Measurements from ENCODE around the gene SLC6A6.
"Not testable (repeated sequence)": the region's sequence is repeated elsewhere in the genome, so short reads cannot be mapped to it uniquely, and the experiment has no call there.

The SLC6A6 gene

DNA sequence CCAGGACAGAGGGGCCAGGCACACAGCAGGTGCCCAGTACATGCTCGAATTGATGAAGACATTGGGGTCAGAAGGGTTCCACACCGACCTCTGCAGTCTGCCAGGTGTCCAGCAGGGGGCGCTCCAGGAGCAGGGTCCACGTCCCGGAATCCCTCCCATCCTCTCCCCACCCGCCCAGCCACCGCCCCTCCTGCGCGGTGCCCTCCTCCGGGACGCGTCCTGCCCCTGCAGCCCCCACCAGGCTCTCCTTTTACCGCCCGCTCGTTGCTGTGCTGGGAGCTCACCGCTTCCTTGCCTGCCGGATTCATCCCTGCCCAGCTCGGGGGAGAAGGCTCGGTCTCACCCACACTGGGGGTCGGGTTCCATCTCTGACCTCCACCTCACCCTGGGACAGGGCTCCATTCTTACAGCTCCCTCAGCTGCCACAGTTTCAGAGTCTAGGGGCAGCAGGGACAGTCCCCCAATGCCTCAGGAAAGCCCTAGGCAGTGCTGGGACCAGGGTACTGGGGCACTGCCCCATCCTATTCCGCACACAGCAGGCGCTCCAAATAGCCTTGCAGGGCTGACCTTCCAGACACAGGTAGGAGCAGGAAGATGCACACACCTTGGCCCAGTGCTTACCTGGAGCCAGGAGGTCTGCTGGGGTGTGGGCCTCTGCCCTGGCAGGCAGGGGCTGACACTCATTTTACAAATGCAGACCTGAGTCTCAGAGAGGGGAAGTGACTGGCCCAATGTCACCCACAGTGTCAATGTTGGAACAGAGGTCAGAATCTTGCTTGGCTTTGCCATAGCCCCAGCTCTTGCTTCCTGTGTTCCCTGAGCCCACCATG is 106.8 kb downstream of the SLC6A6 start:
- DNase-seq: peak; percentile 85 to 86

- DNase-seq: no peak
Observed at GRCh38 chr3:14509796-14510100, 107.3 kb downstream of the SLC6A6 start.

DNA sequence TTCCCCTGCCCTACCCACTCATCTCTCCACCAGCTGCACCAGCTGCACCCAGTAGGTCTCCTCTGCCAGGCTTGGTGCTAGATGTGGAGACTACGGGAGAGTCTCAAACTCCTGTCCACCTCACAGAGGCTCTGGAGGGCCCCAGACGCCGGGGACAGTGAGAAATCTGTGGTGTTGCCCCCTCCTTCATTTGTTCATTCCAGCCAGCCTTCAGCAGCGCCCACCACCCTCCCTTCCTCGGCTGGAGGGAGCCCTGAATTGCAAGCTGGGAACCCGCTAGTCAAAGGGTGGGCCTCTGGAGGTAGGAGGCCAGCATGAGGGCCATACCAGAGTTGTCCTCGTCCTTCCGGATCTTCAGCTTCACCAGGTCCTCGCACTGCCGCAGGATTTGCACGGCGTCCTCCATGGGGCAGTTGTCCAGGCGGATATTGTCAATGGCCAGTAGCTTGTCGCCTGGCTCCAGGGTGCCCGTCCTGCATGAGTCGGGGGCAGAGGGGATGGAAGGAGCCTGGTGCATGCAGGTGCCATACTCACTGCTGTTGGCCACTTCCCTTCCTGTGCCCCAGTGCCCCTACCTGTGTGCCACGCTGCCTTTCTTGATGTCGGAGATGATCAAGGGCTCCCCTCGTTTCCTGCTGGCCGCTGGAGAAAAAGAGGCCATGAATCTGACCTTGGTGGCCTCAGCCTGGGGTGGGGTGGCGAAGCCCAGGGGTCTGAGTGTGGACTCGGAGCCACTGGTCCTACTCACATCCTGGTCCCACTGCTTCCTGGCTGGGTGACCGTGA is 108.6 kb downstream of the SLC6A6 start:
- DNase-seq: no peak

DNA sequence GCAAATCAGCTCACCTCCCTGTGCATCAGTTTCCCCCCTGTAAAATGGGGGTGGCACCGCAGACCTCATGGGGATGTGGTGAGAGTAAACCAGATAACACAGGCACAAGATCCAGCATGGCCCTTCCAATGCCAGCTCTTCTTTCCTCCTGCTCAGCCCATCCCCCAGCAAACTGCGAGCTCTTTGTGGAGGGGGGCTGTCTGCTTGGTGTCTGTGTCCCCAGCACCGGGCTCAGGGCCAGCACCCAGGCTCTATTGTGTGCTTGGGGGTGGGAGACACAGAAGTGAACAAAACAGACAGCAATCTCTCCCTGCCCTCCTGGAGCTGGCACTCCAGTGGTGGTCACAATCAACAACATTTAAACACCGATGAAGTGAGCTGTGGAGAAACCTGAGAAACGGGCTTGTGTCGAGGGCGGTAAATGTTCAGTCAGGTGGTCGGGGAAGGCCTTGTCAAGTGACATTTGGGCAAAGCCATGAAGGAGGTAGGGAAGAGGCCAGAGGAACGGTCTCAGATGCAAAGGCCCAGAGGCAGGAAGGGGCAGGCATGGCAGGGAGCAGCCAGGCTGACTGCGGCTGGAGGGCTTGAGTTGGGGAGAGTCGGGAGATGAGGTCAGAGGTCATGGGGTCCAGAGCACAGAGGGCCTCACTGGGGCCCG is 109.3 kb downstream of the SLC6A6 start:
- no peak for DNase-seq

DNA sequence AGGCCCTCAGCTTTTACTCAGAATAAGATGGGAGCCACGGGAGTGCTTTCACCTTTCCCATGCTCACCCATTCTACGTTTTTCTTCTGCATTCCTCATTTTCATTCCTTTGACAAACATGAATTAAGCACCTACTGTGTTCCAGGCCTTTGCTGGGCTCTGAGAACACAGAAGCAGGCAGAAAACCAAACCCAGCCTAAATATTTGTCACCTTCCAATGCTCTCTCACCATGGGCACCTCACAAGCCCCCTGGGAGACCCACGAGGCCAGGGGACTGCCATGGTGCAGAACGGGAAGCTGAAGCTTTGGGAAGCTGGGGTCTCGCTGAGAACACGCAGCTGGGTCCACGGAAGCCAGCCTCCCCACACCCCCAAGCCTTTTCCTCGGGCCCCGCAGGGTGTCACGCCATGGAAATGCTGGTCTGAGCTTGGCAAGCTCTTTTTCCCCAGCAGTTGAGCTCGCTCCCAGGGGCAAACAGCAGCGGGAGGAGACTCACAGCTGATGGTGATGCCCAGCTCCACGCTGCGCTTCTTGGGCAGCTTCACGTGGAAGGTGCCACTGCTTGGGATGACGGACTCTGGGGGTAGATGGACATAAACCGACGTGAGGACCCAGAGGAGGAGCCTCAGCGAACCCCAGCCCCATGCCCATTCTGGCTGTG is 110.0 kb downstream of the SLC6A6 start:
- DNase-seq: no peak

DNA sequence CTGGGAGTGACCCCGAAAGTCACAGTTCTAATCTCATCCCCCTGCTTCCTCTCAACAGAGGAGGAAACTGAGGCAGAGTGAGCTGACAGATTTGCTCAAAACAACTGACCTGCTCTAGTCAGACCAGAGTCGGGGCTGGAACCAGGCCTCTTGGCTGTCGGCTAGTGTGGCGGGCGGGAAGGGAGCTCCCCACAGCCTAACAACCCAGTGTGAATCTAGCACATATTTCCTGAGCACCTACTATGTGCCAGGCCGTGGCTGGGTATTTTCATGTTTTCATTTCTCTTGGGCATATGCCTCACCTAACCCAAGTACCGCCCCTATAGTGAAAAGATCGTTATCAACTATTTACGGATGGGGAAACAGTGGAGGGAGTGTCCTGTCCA is 110.5 kb downstream of the SLC6A6 start:
- DNase-seq: no peak

GRCh38 chr3:14513566-14514322 is 111.3 kb downstream of the SLC6A6 start:
- no peak for DNase-seq

DNA sequence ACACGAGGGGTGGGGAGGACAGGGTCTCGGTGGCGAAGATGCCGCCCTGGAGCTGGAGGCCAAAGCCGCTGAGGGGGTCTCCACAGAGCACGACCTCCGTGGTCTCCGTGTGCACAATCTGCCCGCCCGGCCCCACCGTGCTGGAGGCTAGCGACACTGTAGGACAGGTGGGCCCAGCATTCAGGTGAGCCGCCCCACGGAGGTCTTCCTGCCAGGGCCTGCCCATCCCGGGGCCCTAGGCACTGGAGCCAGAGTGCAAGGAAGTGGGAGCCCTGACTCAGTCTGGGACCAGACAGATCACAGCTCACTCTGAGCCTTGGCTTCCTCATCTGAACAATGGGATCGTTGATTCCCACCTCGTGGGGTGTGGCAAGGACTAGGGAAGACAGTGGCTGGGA is 111.9 kb downstream of the SLC6A6 start:
- no peak for DNase-seq

DNA sequence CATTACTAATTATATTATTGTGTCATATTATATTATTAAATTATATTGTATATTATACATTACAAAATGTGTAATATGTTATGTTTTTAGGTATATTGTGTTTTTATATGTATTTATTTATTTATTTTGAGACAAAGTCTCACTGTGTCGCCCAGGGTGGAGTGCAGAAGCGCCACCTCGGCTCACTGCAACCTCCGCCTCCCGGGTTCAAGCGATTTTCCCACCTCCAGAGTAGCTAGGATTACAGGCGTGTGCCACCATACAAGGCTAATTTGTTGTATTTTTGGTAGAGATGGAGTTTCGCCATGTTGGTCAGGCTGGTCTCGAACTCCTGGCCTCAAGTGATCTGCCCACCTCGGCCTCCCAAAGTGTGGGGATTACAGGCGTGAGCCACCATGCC is 113.1 kb downstream of the SLC6A6 start:
- DNase-seq: not testable (repeated sequence)

- DNase-seq: no peak
Observed at GRCh38 chr3:14516738-14517345, 114.4 kb downstream of the SLC6A6 start.

- no peak for DNase-seq
Observed at GRCh38 chr3:14517601-14518431, 115.4 kb downstream of the SLC6A6 start.

- DNase-seq: no peak
Observed at GRCh38 chr3:14518432-14518802, 116.0 kb downstream of the SLC6A6 start.

DNA sequence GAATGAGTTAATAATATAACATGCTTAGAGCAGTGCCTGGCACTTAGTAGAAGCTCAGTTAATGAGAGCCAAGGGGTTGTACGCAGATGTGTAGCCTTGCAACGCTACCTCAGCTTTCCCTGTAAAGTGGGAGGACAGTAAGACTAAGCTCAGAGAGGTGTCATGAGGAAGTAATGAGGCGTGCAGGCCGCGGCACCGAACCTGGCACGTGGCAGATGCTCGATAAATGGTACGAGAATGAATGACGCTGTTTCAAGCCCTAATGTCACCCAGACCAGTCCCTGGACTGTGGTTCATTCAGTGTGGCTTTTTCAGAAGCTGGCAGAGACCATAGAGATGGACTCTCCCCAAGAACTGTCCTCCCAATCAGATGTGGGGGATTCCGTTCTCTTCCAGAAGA is 116.5 kb downstream of the SLC6A6 start:
- DNase-seq: no peak

DNA sequence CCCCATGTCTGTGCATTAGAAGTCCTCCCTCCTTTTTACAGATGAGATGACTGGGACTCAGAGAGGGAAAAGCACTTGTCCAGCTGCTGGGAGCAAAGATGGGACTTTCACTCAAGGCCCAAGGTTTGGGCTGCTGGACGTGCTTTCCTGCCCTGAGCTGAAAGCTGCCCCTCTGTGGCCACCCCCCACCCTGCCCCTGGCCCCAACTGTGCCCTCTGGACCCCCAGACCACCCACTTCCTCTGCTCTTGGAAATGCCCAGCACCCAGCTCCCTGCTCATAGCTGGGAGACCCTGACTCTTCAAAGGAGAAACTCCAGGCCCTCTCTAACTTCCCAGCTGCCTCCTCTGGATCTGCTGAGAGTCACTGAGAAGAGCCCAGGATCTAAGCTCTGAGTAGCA is 117.0 kb downstream of the SLC6A6 start:
- no peak for DNase-seq

DNA sequence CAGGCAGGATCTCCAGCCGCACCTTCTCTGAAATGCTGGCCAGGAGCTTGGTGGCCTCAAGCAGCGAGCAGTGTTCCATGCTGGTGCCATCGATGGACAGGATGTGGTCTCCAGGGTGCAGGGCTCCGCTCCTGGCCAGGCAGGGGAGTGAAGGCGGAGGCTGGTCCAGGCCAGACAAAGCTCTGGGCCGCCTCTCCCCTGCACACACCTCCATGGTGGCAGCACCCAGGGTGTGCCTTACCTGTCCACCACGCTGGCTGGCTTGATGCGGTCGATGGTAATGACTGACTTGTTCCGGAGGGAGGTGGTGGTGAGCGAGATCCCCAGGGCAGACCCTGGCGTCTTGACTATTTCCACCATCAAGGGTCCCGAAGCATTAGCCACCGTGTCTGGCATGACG is 117.7 kb downstream of the SLC6A6 start:
- DNase-seq: no peak

DNA sequence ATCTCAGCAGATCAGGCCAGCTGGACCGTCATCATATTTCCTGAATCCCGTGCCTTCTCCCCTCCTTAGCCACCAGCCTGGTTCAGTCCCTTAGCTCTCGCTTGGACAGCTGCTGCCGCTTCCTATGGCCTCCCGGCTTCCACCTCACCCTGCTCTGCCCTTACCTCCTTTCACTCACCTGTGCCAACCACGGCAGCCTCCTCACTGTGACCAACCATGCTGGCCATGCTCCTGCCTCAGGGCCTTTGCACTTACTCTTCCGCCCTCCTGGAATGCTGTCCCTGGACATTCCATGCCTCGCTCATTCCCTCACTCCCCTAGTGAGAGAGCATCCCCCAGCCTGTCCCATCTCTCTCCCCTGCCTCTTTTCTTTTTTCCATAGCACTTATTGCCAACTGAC is 118.6 kb downstream of the SLC6A6 start:
- no peak for DNase-seq

- DNase-seq: no peak
Observed at GRCh38 chr3:14521611-14522010, 119.2 kb downstream of the SLC6A6 start.

GRCh38 chr3:14522129-14522691 is 119.8 kb downstream of the SLC6A6 start:
- no peak for DNase-seq

DNA sequence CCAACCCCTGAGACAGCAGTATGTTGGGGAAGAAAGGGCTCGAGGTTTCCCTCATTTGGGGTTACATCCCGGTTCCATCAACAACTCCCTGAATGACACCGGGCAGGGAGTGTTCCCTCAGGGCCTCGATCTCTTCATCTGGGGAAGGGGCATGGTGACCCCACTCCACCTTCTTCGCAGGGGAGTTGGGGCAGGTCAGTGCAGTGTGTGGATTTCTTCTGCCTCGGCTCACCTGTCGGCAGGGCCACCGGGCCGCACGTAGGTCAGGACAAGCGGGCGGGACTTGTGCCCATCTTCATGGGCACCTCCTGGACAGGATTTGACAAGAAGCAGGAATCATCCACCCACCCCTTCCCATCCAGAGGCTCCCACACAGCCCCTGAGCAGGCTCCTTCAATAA is 120.4 kb downstream of the SLC6A6 start:
- DNase-seq: no peak

DNA sequence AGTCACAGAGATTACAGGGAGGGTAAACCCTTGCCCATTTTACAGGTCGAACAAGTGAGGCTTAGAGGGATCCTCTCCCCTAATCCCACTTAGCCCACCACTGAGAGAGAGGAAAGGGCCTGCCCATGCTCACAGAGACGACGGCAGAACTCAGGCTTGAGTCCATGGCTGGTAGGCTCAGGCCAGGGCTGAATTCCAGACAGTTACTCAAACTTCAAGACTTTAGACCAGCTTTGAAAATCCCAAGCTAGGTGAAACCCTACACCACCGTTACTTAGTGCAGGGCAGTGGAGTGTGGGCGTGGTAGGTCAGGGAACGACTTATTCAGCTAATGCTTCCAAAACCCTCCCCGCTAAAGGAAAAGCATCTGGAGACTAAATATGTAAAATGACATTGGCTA is 121.4 kb downstream of the SLC6A6 start:
- DNase-seq: no peak

DNA sequence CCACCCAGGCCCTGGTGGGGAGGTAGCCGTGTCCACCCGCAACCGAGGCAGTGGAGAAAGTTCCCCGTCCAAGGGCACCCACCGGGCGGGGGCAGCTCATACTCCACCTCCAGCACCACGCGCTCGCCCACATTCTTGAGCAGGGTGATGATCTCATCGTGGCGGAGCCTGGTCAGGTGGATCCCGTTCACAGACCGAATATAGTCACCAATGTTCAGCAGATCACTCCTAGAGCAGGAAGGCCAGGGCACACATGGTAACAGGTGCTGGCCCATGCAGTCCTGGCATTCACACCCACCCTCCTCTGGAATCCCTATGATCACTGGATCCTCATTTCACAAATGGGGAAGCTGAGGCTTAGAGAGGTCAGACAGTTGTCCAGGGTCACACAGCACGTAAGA is 121.9 kb downstream of the SLC6A6 start:
- DNase-seq: no peak
